DMS153 treated with DMSO at 0.1 percent for 48 hours (cell line): ENCODE measurements around the gene ZNF135.

Experiments
- DNase-seq: peaks from one replicate; lab custom pipeline; 2025; ENCODE audit not compliant: unreplicated experiment; lab: John Stamatoyannopoulos, UW

Gene ZNF135

DNA sequence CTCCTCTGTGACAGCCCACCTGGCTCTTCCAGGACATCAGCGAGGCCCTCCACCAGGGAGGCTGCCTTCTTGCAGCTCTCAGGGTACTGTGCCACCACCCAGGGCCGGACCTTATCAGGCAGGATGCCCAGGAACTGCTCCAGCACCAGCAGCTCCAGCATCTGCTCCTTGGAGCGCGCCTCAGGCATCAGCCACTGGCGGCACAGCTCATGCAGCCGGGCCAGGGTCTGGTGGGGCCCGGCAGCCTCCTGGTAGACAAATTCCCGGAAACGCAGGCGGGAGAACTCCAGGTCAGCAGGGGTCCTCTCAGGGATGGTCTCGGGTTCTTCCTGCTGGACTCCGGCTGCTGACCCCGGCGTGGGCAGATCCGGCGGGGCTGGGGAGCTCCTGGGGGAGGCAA, 30.8 kb downstream of the ZNF135 start:
- DNase-seq, result no peak

DNA sequence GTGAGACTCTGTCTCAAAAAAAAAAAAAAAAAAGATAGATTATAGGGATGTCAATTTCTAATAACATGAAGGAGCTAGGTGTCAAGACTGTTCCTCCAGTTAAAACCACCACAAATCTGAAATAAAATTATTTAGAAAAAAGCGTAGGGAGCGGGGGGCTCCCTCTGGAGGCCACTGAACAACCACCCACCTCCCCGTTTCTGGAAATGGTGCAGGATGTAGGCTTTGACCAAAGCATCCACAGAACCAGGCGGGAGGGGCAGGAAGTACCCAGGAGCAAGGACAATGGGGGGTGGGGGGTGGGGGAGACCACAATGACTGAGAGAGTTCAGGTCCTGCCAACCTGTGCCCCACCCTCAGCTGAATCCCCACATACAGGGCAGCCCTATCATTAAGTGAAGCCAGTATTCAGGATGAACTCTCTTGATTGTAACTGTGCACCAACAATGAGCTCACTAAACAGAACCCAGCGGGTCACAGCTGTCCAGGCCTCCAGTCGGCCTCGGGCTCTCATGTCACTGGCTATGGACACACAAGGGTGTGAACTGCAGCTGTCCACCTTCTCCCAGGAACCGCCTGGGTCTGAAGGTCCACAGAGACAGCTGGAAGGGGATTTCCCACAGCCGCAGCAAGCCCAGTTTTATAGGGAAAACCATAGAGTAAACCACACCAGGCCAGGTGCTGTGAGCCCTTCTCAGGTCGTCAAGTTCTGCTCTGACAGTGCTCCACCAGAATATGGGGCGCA, 32.3 kb downstream of the ZNF135 start:
- DNase-seq, result no peak

DNA sequence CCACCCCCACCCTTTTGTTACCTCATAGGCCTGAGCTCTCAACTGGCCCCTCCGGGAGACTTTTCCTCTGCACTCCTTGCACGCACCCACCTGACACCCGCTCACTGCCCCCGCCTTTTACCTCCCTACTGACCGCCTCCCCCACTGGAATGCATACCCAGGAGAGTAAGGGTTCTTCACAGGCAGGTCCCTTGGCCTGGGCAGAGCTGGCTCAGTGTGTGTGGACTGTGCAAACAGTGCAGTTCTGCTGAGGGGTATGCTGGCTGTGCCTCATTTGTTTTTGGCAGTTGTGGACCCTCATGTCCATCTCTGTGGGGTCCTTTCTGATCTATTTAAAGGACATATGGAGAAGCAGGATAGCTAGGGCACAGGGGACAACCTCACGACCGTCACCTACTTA, 34.0 kb downstream of the ZNF135 start:
- no peak for DNase-seq

DNA sequence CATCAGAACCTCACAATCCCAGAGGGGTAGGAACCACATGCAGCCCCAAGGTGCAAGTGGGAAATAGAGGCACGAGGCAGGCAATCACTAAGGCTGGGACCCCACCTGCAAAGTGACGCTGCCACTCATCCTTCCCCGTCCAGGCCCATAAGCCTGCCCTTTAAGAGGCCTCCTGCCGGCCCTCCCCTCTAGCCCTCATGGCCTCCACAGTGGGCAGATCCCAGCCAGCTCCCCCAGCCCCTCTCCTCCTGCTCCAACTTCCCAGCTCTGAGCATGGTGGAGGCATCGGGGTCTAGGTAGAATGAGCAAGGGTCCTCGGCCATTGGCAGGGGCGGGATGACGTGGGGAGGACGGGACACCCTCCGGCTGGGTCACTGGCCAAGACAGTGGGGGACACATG, 36.2 kb downstream of the ZNF135 start:
- DNase-seq, result no peak

DNA sequence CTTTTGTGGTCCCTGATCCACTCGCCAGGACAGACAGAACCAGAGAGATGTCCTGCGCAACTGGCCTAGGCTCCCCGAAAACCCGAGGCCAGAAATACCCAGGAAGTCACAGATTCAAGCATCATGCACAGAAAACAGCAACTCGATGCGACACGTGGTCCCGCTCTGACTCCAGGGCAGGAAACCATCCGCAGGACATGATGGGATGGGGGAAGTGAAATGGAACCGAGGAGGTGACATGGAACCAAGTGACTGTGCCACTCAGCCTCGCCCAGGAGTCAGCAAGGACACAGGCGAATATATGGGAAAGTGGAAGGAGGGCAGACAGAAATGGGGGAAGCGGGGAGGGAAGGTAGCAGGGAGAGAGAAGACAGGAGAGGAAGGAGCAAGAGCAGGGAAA, 37.8 kb downstream of the ZNF135 start:
- no peak for DNase-seq

DNA sequence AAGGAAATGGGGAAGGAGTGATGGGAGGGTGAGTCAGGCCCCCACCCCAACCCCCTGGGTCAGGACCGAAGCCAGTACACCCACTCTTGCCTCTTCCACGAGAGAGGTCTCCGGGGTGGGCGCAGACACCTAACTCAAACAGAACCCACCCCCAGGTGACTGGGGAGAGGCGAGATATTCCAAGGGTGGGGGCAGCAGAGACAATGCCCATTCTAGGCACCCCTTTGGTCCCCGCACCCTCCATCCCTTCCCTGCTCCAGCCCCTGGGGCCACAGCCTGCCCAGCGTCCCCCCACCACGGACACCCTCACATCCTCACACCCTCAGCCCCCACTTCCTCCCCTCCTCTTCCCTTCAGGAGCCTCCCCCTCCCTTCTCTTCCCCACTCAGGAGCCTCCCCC, 38.3 kb downstream of the ZNF135 start:
- DNase-seq, result no peak

DNA sequence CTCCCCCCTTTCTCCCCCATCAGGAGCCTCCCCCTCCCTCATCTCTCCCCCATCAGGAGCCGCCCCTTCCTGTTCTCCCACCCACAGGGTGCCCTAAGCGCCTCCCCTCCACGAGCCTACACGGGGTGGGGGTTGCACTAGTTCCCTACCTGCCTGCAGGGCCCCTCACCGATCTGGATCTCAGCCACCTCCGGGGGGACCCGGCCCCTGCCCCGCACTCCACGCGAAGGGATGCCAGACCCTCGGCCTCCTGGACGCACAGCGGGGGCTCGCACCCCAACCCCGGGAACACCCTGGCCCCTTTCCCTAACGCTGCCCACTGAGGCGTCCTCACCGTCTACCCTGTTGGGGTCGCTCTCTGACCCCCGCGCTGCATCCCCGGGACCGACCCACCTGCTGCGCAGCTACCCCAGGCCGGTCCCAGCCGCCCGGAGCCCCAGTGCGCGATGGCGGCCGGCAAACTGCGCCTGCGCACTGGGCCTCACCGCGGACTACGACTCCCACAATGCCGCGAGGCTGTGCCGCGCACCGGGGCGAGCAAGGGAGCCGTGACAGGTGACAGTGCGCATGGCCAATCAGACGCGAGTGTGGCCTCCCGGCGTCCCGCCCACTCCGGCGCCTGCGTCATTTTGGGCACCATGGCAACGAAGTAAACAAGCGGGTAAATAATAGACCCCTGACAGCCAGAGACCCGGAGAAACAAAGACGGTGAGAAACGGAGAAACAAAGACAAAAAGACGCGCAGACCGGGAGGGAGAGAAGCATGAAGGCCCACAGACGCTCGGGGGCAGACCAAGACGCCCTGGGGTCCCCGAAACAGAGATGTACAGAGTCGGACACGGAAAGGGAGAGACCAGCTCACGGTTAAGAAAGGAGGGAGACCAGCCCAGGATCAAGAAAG, 38.9 kb downstream of the ZNF135 start, which contains the start of gene ZSCAN18:
Gene ZSCAN18 (minus strand): TSS at position 451 of the 901 bp plus-strand sequence. CDS start 7,964 bp downstream, outside the sequence.
- peak; percentile 35 for DNase-seq

DNA sequence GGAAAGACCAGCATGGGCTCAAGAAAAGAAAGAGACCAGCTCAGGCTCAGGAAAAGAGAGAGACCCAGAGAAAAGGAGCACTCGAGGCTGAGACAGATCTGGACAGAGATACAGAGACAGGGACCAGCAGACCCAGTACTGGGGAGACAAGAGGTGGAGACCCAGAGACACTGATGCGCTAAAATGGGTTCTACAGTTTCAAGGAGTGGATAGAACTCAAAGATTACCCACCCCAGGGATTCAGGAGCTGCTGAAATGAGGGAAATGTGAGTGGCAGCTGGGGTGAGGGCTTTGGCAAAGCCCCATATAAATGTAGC, 39.6 kb downstream of the ZNF135 start:
- DNase-seq, result no peak

DNA sequence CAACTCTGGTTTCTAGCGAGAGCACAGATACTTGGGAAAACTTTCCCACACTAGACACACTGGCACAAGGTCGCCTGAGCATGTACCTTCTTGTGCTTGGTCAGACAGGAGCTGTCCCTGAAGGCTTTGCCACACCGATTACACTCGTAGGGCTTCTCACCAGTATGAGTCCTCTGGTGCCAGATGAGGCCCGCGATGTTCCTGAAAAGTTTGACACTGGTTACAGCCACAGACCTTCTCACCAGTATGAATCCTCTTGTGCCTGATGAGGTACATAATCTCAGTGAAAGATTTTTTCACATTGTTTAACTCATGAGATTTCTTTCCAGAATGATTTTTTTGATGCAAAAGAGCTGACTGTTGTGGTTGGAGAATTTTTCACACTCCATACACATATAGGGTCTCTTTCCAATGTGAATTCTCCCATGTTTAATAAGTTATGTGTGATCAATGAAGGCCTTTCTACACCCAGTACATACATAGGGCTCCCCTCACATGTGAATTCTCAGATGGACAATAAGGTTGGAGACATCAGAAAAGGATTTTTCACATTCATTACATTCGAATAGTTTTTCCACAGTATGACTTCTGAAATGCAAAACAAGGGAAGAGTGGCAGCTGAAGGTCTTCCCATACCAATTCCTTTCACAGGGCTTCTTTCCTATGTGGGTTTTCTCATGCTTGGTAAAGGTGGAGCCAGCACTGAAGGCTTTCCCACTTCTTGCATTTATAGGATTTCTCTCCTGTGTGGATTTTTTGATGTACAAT, 48.9 kb downstream of the ZNF135 start:
- DNase-seq, result no peak

DNA sequence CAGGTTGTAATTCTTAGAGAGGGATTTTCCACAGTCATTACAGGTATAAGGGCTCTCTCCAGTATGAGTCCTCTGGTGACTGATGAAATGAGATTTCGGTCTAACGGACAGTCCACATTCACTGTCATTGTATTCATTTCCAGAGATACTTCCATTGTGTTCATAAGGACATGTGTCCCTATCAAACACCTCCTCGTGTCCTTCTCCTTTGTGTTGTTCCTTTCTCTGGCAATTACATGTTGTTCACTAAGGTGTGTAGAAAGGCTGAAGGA, 49.4 kb downstream of the ZNF135 start:
- DNase-seq, result no peak

DNA sequence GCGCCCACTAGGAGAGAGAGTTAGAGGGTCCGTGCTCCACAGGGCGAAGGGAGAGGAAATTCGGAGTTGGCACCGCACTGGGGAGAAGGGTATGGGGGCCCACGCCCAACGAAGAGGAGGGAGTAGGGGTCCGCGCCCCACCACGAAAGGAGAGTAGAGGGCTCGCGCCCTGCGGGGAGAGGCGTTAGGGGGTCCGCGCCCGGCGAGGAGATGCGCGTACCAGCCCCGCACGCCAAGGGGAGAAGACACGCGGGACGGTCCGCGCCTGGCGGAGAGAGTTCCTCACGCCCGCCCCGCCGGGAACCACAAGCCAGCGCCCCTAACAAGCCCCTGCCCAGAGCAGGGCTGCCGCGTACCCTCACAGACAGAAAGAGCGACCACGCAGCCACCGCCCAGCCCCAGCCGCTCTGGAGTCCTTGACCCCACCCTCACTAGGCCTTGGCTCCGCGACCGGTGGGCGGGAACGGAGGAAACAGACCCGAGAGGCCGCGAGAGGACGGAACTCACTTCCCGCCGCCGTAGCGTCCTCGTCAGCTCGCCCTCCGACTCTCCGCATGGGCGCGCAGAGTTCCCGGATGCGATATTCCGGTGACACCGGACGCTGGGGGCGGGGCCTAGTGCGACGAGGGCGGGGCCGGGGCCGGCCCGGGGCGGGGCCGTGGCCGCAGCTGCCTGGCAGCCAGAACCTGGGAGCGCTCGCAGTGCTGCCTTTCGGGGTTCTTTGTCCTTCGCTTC, 58.9 kb downstream of the ZNF135 start:
- no peak for DNase-seq

DNA sequence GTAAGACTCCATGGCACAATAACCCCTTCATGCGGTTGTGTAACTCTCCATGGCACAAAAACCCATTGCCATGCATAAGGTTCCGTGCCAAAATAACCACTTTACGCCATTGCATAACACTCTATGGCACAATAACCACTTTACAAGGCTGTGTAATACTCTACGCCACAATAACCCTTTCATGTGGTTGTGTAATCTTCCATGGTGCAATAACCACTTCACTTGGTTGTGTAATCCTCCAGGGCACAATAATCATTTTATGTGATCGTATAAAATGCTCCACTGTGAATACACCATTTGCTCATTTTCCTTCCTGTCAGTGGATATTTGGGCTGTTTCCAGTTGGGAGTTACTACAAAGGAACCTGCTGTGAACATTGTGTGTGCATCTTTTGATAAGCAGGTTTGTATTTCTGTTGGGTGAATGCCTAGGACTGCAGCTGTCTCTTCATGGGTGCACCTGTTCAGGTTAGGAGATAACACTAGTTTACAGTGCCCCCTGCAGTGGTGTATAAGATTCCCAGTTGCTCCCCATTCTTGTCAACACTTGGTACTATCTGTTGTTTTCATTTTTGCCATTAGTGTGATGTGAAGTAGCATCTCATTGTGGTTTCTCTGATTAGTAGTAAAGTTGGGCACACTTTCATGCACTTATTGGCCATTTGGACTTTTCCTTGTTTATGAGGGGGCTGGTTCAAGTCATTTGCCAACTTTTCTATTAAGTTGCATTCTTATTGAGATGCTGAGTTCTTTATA, 60.1 kb downstream of the ZNF135 start:
- DNase-seq, result no peak
